ENCODE results near the gene SLC40A1. TPM values are rescaled to one million over a fixed set of nuclear protein-coding genes. Genes with fewer than 3 reads are reported as not detected.

The SLC40A1 gene
- total and polyA plus RNA-seq, 2 of the 8 experiments (the other 6 are each of a cell fraction or from before 2014, with no cell fraction given), result 0.03 TPM; not detected in 1

DNA sequence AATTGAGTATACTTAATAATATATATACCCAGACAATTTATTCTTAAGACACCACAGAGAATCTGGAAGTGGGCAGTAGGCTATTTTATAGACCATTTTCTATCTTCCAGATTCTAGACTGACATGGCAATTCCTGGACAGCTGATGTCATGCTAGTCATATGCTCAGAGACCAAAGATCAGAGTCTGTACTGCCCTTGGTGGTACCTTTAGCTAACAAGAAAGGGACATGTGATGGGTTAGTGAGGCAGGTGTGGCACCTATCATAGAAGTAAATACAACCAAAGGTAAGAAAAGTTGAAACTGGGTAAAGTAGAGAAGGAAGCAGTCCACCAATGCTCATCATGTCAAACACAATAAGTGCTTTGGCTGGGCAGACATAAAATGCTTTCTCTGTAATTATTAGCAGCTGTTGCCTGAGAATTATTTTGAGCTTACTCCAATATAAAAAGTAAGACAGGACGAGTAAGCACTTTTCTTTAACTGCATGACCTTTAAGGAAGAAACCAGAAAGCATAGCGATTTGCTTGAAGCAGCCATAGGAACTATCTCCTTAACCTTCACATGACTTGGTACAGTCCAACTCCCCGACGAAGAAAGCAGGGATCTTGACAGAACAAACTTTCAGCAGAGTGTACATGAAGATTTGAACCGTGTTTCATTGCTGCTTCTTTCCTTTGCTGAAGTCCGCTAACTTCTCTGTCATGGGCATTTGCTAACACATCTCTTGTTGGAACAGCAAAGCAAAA is 47.1 kb downstream of the SLC40A1 start:
- no peak overlapping the region for H4K91ac ChIP-seq (replicated peaks; ENCODE audit: insufficient read length, low read length)
- H4K8ac ChIP-seq (ENCODE audit: extremely low read depth, insufficient read depth, low read length), result no peak overlapping the region
- no peaks in the 10 kb centered on the region for H3K9me3 ChIP-seq (ENCODE audit: insufficient read depth in 2 of 2, low read depth in 1 of 2, low read length in 1 of 2)
- H2BK120ac ChIP-seq (replicated peaks; ENCODE audit: low read depth, low read length), result no peak overlapping the region
- WGBS, 2 experiments (ENCODE audit: extremely low coverage in 1 of 2, insufficient coverage in 1 of 2, insufficient read length in 1 of 2, insufficient replicate concordance in 2 of 2, low coverage in 1 of 2, low lambda C conversion rate in 2 of 2, missing lambda C conversion rate in 1 of 2), result 89% methylated on average over 6 of the region's 6 CpGs; no CpG with 5 or more reads in 1 of the 2 experiments
- H3K23me2 ChIP-seq (ENCODE audit: low read depth, low read length), result peaks cover 3% of the 10 kb centered on the region; the same call in 1 of the 2 replicates
- H3K4ac ChIP-seq (replicated peaks; ENCODE audit: insufficient read length, low read depth, low read length), result no peak overlapping the region
- no peak for FAIRE-seq
- no peak overlapping the region for H3K4me3 ChIP-seq (ENCODE audit: extremely low read depth in 1 of 4, insufficient read depth in 2 of 4, low read depth in 3 of 4, low read length in 4 of 4)
- no peaks in the 10 kb centered on the region for H3K79me2 ChIP-seq (ENCODE audit: control insufficient read depth in 1 of 2, insufficient read depth in 2 of 2, low read length in 2 of 2)
- H3K79me1 ChIP-seq (ENCODE audit: low read depth, low read length), result no peaks in the 10 kb centered on the region
- H2BK12ac ChIP-seq (ENCODE audit: low read depth, low read length), result no peak overlapping the region
- H2BK20ac ChIP-seq (ENCODE audit: low read length), result no peak overlapping the region
- no peak overlapping the region for H2AK5ac ChIP-seq (ENCODE audit: low read depth, low read length)
- H3K23ac ChIP-seq (ENCODE audit: insufficient read length), result no peak overlapping the region
- no peak overlapping the region for H3K27ac ChIP-seq (ENCODE audit: low read depth, low read length)
- no peak overlapping the region for H3K9ac ChIP-seq (replicated peaks in 1 of 4; ENCODE audit: extremely low read depth in 1 of 4, low read depth in 3 of 4, low read length in 3 of 4)
- H2AFZ ChIP-seq (ENCODE audit: low read length), result 0 out of 2 replicates have a peak overlapping the region, but pooled peaks have one; percentile 57
- H3K4me1 ChIP-seq (replicated peaks in 1 of 4; ENCODE audit: control insufficient read depth in 3 of 4, insufficient read depth in 4 of 4, low read length in 3 of 4), result no peaks in the 10 kb centered on the region
- ChIA-PET CTCF (ENCODE audit: partially characterized antibody) (no interaction called here), POLR2A (ENCODE audit: partially characterized antibody) (no interaction called here)
- H4K20me1 ChIP-seq (replicated peaks in 1 of 2; ENCODE audit: control insufficient read depth in 1 of 2, insufficient read depth in 2 of 2, low read length in 2 of 2), result no peaks in the 10 kb centered on the region
- no peaks in the 10 kb centered on the region for H3K36me3 ChIP-seq (ENCODE audit: control insufficient read depth in 2 of 4, insufficient read depth in 4 of 4, low read length in 3 of 4)
- no peak for DNase-seq (ENCODE audit: low read depth in 1 of 2, low spot score in 2 of 2)
- H2BK15ac ChIP-seq (ENCODE audit: low read length), result no peak overlapping the region
- no peak overlapping the region for H4K5ac ChIP-seq (ENCODE audit: insufficient read length, low read depth, low read length)
- H2BK5ac ChIP-seq (ENCODE audit: low read depth, low read length), result no peak overlapping the region
- no peak overlapping the region for H3K14ac ChIP-seq (ENCODE audit: insufficient read length)
- no peak overlapping the region for H3K18ac ChIP-seq (ENCODE audit: extremely low read depth, low read length)
- no peak overlapping the region for H3K56ac ChIP-seq (replicated peaks; ENCODE audit: insufficient read length, low read depth, low read length)
- H3K27me3 ChIP-seq (replicated peaks in 1 of 4; ENCODE audit: control insufficient read depth in 3 of 4, extremely low read depth in 1 of 4, insufficient read depth in 3 of 4, low read length in 3 of 4), result peaks cover 0 to 1% (median 0%) of the 10 kb centered on the region in 4 experiments; a peak in 1 of 7 replicates
- H3K4me2 ChIP-seq (ENCODE audit: insufficient read depth in 1 of 2, low read depth in 2 of 2, low read length in 2 of 2), result no peak overlapping the region
- no peak for TF ChIP-seq GTF2F1 (IDR thresholded peaks at IDR 0.05; ENCODE audit: borderline replicate concordance, low read depth, low read length)
- no peak for TF ChIP-seq CREB1 (IDR thresholded peaks at IDR 0.05)

Data from H1 (cell line).